Endothelial cell of umbilical vein (primary cell): ENCODE data around the gene CACNA2D3. TPM values are rescaled to one million over a fixed set of nuclear protein-coding genes. Genes with fewer than 3 reads are reported as not detected.

Experiments used
- BruUV-seq: library from RNA; stranded (reverse); fragments of 400-500 nt; replicated peaks from 2 replicates; lab custom pipeline; 2021; lab: Mats Ljungman, UMichigan
- CTCF ChIA-PET: fragments of 300-600, 350-600 bp; sonication (Branson Sonifier 250); formaldehyde crosslinking; loops from one replicate; lab custom pipeline; 2021; ENCODE audit warnings: antibody characterized with exemption, inconsistent platforms; lab: Charles Lee
- POLR2A ChIA-PET: fragments of 300-600, 350-600 bp; sonication (Branson Sonifier 250); formaldehyde crosslinking; loops from one replicate; lab custom pipeline; 2021; ENCODE audit warnings: antibody characterized with exemption, inconsistent platforms; lab: Charles Lee
- DNase-seq: peaks from one replicate; pipeline ENCODE4 v3.0.0-alpha.2; 2011; ENCODE audit warnings: low read depth, low spot score
- FAIRE-seq: peaks from 2 replicates; lab custom pipeline; 2011; peaks lifted over from hg19 to GRCh38; lab: Jason Lieb, UNC
- H2AFZ ChIP-seq: 2 replicates; pipeline ENCODE4 v1.6.0; 2012; ENCODE audit warnings: low read depth, low read length, control low read depth, inconsistent platforms
- H3K27ac ChIP-seq: 2 replicates; pipeline ENCODE4 v1.5.1; 2011; ENCODE audit warnings: low read depth, mild to moderate bottlenecking, control low read depth, low read length, moderate library complexity; ENCODE audit not compliant: insufficient read depth
- H3K27me3 ChIP-seq, 2 experiments: 2 replicates each; pipeline versions ENCODE4 v1.6.0 to v1.6.1; 2011; ENCODE audit warnings: low read length in 2 of 2, mixed read lengths in 1 of 2; ENCODE audit not compliant: control insufficient read depth in 2 of 2, insufficient read depth in 2 of 2
- H3K36me3 ChIP-seq, 2 experiments: 2 replicates in 1 of 2; 3 replicates in 1 of 2; pipeline ENCODE4 v1.5.1; 2011; ENCODE audit warnings: low read length in 2 of 2, mild to moderate bottlenecking in 1 of 2, moderate library complexity in 1 of 2; ENCODE audit not compliant: control insufficient read depth in 2 of 2, insufficient read depth in 2 of 2; ENCODE audit errors: extremely low read depth in 1 of 2
- H3K4me1 ChIP-seq: 3 replicates; pipeline ENCODE4 v1.5.1; 2011; ENCODE audit warnings: mild to moderate bottlenecking, low read length; ENCODE audit not compliant: control insufficient read depth, insufficient read depth; ENCODE audit errors: extremely low read depth
- H3K4me2 ChIP-seq: 2 replicates; pipeline ENCODE4 v1.6.1; 2011; ENCODE audit warnings: low read length, control low read depth, mixed read lengths; ENCODE audit not compliant: insufficient read depth
- H3K4me3 ChIP-seq, 3 experiments: fragments of 200-600 bp in 1 of 3; sonication (generic), shearing (Covaris generic) in 1 of 3; replicated peaks in 1 of 3; 2 replicates each; pipeline ENCODE4 v1.5.1; 2011 to 2016; ENCODE audit warnings: control low read depth in 3 of 3, low read length in 3 of 3, mild to moderate bottlenecking in 2 of 3, inconsistent platforms in 1 of 3, low read depth in 1 of 3, moderate library complexity in 1 of 3; ENCODE audit not compliant: insufficient read depth in 1 of 3
- H3K79me2 ChIP-seq: 2 replicates; pipeline ENCODE4 v1.6.0; 2012; ENCODE audit warnings: low read length, inconsistent platforms; ENCODE audit not compliant: control insufficient read depth, insufficient read depth
- H3K9ac ChIP-seq: replicated peaks from 2 replicates; pipeline ENCODE3; 2011; ENCODE audit warnings: low read length, control low read depth; ENCODE audit not compliant: insufficient read depth; ENCODE audit errors: extremely low read depth
- H3K9me1 ChIP-seq: replicated peaks from 3 replicates; pipeline ENCODE4 v1.6.0; 2011; ENCODE audit warnings: mild to moderate bottlenecking, low read length; ENCODE audit not compliant: control insufficient read depth, insufficient read depth; ENCODE audit errors: extremely low read depth
- H3K9me3 ChIP-seq: replicated peaks from 2 replicates; pipeline ENCODE4 v1.5.1; 2012; ENCODE audit warnings: low read length, inconsistent platforms; ENCODE audit not compliant: control insufficient read depth, insufficient read depth
- H4K20me1 ChIP-seq: replicated peaks from 2 replicates; pipeline ENCODE3; 2011; ENCODE audit warnings: mild to moderate bottlenecking, low read length; ENCODE audit not compliant: control insufficient read depth, insufficient read depth; ENCODE audit errors: extremely low read depth
- EZH2 ChIP-seq: IDR thresholded peaks from 2 replicates; pipeline ENCODE4 v1.6.1; 2012; ENCODE audit warnings: borderline replicate concordance, low read depth, mild to moderate bottlenecking, moderate library complexity, low read length, inconsistent platforms; ENCODE audit not compliant: severe bottlenecking
- FOS ChIP-seq: IDR thresholded peaks from 2 replicates; pipeline ENCODE4 v1.6.1; 2011; ENCODE audit warnings: mild to moderate bottlenecking, low read length, moderate library complexity, borderline replicate concordance; ENCODE audit not compliant: insufficient read depth
- GATA2 ChIP-seq: IDR thresholded peaks from 2 replicates; pipeline ENCODE4 v1.7.0; 2011; ENCODE audit warnings: low read depth, mild to moderate bottlenecking, moderate library complexity, mixed read lengths, low read length; ENCODE audit not compliant: insufficient read length, insufficient read depth
- JUN ChIP-seq: IDR thresholded peaks from 2 replicates; pipeline ENCODE4 v1.6.1; 2011; ENCODE audit warnings: borderline replicate concordance, low read depth; ENCODE audit not compliant: insufficient read length, insufficient read depth
- MYC ChIP-seq: IDR thresholded peaks from one replicate; pipeline ENCODE4 v1.6.1; 2011; ENCODE audit warnings: mild to moderate bottlenecking, low read depth, low read length
- POLR2A ChIP-seq: IDR thresholded peaks from 2 replicates; pipeline ENCODE4 v1.6.1; 2012; ENCODE audit warnings: low read depth, mild to moderate bottlenecking, control low read depth, low read length
- POLR2AphosphoS5 ChIP-seq: IDR thresholded peaks from 2 replicates; pipeline ENCODE4 v1.6.1; 2012; ENCODE audit warnings: low read depth, mild to moderate bottlenecking, control low read depth, low read length, moderate library complexity; ENCODE audit not compliant: insufficient read depth
- dilution Hi-C: fragments of 300-500 bp; cut with MboI; formaldehyde crosslinking; loops from one replicate; pipeline ENCODE4 v1.15.0; 2019; ENCODE audit warnings: low sequenced_read_pairs; ENCODE audit not compliant: extremely low pct_ligation_motif_present
- intact Hi-C: fragments of 100-400 bp; cut with micrococcal nuclease; formaldehyde crosslinking; loops from one replicate; pipeline ENCODE4 v1.10.0; 2022
- polyA plus RNA-seq, 4 experiments: library from polyadenylated mRNA; depleted of rRNA in 3 of 4; stranded (reverse) in 3 of 4; unstranded in 1 of 4; fragments of >200 nt; gene quantifications; 2 replicates each; pipeline versions ENCODE4 v1.2.1 to v1.2.3, GENCODE V29; 2011 to 2012; ENCODE audit warnings: missing spikeins in 1 of 4
- total RNA-seq: library from RNA; stranded (reverse); gene quantifications from 2 replicates; pipeline ENCODE4 v1.2.3, GENCODE V29; 2021
- TF ChIP-seq, protein P1 (sequence below): IDR thresholded peaks from 2 replicates; pipeline ENCODE4 v1.6.1; 2011; ENCODE audit not compliant: insufficient read depth, insufficient read length
- TF ChIP-seq, protein P2 (sequence below), 2 donors: IDR thresholded peaks; 1 replicate in 1 of 2; 2 replicates in 1 of 2; pipeline ENCODE4 v1.5.1; 2011; ENCODE audit warnings: low read length in 2 of 2, mild to moderate bottlenecking in 2 of 2, moderate library complexity in 2 of 2, control low read depth in 1 of 2, inconsistent platforms in 1 of 2, low read depth in 1 of 2; ENCODE audit not compliant: insufficient read depth in 1 of 2; ENCODE audit errors: extremely low read depth in 1 of 2

CACNA2D3 gene
- total and polyA plus RNA-seq, 2 donors (not counting 3 experiments of a cell fraction or from before 2014, with no cell fraction given): not detected

DNA sequence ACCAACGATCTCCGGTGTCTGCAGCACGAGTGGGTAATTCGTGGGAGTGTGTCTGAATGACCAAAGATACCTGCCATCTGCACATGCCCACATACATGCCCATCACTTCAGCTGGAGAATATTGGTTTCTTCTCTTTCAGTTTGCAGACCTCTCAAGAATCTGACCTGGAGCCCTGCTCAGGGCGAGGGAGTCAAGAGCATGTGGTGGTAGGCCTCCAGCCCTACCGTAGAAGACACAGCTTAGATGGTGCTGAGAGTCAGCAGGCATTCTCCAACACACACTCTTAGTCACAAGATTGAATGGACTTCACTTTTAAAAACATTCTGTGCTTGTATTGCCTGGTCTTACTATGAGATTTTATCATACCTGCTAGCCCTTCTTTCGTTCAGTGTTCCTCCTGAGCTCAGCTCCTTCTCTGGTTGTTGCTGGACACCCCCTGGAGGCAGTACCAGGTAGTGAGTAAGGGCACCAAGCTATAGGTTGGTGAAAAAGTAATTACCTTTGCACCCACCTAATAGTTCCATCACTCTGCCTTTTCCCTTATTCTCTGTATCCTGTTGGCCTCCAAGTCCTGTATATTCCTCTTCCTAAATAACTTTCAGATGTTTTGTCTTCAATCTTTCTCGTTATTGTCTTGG lies 252.0 kb downstream of the CACNA2D3 start:
- no peak overlapping the region for H2AFZ ChIP-seq
- DNase-seq: no peak
- H3K9me1 ChIP-seq: no peaks in the 10 kb centered on the region
- dilution Hi-C loops (no loop called here), intact Hi-C loops (no loop called here)
- TF ChIP-seq MYC (no peak), POLR2AphosphoS5 (no peak), POLR2A (no peak), JUN (no peak), FOS (no peak), GATA2 (no peak), EZH2 (no peak)
- TF ChIP-seq, protein P1, sequence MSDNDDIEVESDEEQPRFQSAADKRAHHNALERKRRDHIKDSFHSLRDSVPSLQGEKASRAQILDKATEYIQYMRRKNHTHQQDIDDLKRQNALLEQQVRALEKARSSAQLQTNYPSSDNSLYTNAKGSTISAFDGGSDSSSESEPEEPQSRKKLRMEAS: no peak
- TF ChIP-seq, protein P2, sequence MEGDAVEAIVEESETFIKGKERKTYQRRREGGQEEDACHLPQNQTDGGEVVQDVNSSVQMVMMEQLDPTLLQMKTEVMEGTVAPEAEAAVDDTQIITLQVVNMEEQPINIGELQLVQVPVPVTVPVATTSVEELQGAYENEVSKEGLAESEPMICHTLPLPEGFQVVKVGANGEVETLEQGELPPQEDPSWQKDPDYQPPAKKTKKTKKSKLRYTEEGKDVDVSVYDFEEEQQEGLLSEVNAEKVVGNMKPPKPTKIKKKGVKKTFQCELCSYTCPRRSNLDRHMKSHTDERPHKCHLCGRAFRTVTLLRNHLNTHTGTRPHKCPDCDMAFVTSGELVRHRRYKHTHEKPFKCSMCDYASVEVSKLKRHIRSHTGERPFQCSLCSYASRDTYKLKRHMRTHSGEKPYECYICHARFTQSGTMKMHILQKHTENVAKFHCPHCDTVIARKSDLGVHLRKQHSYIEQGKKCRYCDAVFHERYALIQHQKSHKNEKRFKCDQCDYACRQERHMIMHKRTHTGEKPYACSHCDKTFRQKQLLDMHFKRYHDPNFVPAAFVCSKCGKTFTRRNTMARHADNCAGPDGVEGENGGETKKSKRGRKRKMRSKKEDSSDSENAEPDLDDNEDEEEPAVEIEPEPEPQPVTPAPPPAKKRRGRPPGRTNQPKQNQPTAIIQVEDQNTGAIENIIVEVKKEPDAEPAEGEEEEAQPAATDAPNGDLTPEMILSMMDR (IDR thresholded peaks at IDR 0.05; ENCODE audit: extremely low read depth in 1 of 2, insufficient read depth in 1 of 2, low read depth in 1 of 2, low read length in 2 of 2): no peak
- H3K79me2 ChIP-seq: no peaks in the 10 kb centered on the region
- H3K27ac ChIP-seq: no peak overlapping the region
- no peak overlapping the region for H3K4me2 ChIP-seq
- H3K9ac ChIP-seq: no peak overlapping the region
- H3K4me1 ChIP-seq: no peaks in the 10 kb centered on the region
- ChIA-PET POLR2A (no interaction called here), CTCF (interaction anchor here (1.1 kb wide), 1 partner anchor 435 kb away, joined by 3 read pairs; no protein-coding TSS in a partner anchor)
- H4K20me1 ChIP-seq: no peaks in the 10 kb centered on the region
- no peaks in the 10 kb centered on the region for H3K27me3 ChIP-seq
- H3K9me3 ChIP-seq: peaks cover 1% of the 10 kb centered on the region
- no peak for FAIRE-seq
- BruUV-seq: no TSS peak
- no peak overlapping the region for H3K4me3 ChIP-seq
- H3K36me3 ChIP-seq: no peaks in the 10 kb centered on the region
